SK-N-SH treated with all-trans-retinoic acid at 6 μM for 48 hours (cell line): ENCODE results near the gene SH3BP4.

Experiments
- ATAC-seq: fragments of 200-7000 bp; cut with Tn5 transposase; 3 replicates; pipeline ENCODE4 v1.9.1; 2020; ENCODE audit warnings: mild to moderate bottlenecking, moderate library complexity
- ARNTL ChIP-seq: fragments of 450-650 bp; formaldehyde crosslinking; IDR thresholded peaks from 2 replicates; pipeline ENCODE4 v1.5.0; 2020; ENCODE audit warnings: low read depth, mild to moderate bottlenecking, moderate library complexity, borderline replicate concordance
- BACH2 ChIP-seq: fragments of 250-450 bp; sonication (Bioruptor Pico); IDR thresholded peaks from 2 replicates; pipeline ENCODE4 v1.9.0; 2021; ENCODE audit warnings: mild to moderate bottlenecking, borderline replicate concordance
- CREB5 ChIP-seq: fragments of 250-450 bp; sonication (Bioruptor Pico); IDR thresholded peaks from 2 replicates; pipeline ENCODE4 v1.5.1; 2020; ENCODE audit warnings: low read depth, mild to moderate bottlenecking, moderate library complexity
- CSDC2 ChIP-seq: fragments of 250-450 bp; sonication (Bioruptor Pico); IDR thresholded peaks from 2 replicates; pipeline ENCODE4 v1.5.0; 2020; ENCODE audit warnings: mild to moderate bottlenecking, moderate library complexity
- CSRNP3 ChIP-seq: fragments of 250-450 bp; sonication (Bioruptor Pico); IDR thresholded peaks from 2 replicates; pipeline ENCODE4 v1.5.1; 2021; ENCODE audit warnings: mild to moderate bottlenecking, moderate library complexity
- ESRRG ChIP-seq: fragments of 250-450 bp; sonication (Bioruptor Pico); IDR thresholded peaks from 2 replicates; pipeline ENCODE4 v1.6.1; 2021; ENCODE audit warnings: mild to moderate bottlenecking
- GLIS3 ChIP-seq: fragments of 250-450 bp; sonication (Bioruptor Pico); IDR thresholded peaks from 2 replicates; pipeline ENCODE4 v1.5.0; 2020; ENCODE audit warnings: mild to moderate bottlenecking, moderate library complexity
- ISL1 ChIP-seq: fragments of 250-450 bp; sonication (Bioruptor Pico); IDR thresholded peaks from 2 replicates; pipeline ENCODE4 v2.1.2; 2022; ENCODE audit warnings: mild to moderate bottlenecking, moderate library complexity
- OSR1 ChIP-seq: fragments of 250-450 bp; sonication (Bioruptor Pico); IDR thresholded peaks from 2 replicates; pipeline ENCODE4 v1.8.0; 2022; ENCODE audit warnings: moderate library complexity, mild to moderate bottlenecking, inconsistent platforms
- PATZ1 ChIP-seq: fragments of 250-450 bp; sonication (Bioruptor Pico); IDR thresholded peaks from 2 replicates; pipeline ENCODE4 v1.8.0; 2020; ENCODE audit warnings: mild to moderate bottlenecking, moderate library complexity, borderline replicate concordance
- POU6F1 ChIP-seq: fragments of 250-450 bp; sonication (Bioruptor Pico); IDR thresholded peaks from 2 replicates; pipeline ENCODE4 v1.8.0; 2021; ENCODE audit warnings: low read depth, mild to moderate bottlenecking, moderate library complexity, borderline replicate concordance
- PPARA ChIP-seq: fragments of 250-450 bp; sonication (Bioruptor Pico); IDR thresholded peaks from 2 replicates; pipeline ENCODE4 v1.5.0; 2020; ENCODE audit warnings: mild to moderate bottlenecking, borderline replicate concordance
- RARB ChIP-seq: fragments of 250-450 bp; sonication (Bioruptor Pico); IDR thresholded peaks from 2 replicates; pipeline ENCODE4 v1.8.0; 2021; ENCODE audit warnings: mild to moderate bottlenecking, moderate library complexity
- SNAI2 ChIP-seq: fragments of 250-450 bp; sonication (Bioruptor Pico); IDR thresholded peaks from 2 replicates; pipeline ENCODE4 v1.5.0; 2020; ENCODE audit warnings: mild to moderate bottlenecking, moderate library complexity
- TCF4 ChIP-seq: fragments of 250-450 bp; sonication (Bioruptor Pico); IDR thresholded peaks from 2 replicates; pipeline ENCODE4 v1.8.0; 2021; ENCODE audit warnings: mild to moderate bottlenecking, moderate library complexity, borderline replicate concordance
- TOX ChIP-seq: fragments of 250-450 bp; sonication (Bioruptor Pico); IDR thresholded peaks from 2 replicates; pipeline ENCODE4 v1.8.0; 2021; ENCODE audit warnings: mild to moderate bottlenecking, moderate library complexity, borderline replicate concordance
- TSHZ2 ChIP-seq: fragments of 250-450 bp; sonication (Bioruptor Pico); IDR thresholded peaks from 2 replicates; pipeline ENCODE4 v1.5.0; 2020; ENCODE audit warnings: mild to moderate bottlenecking, moderate library complexity
- ZC3H10 ChIP-seq: fragments of 250-450 bp; sonication (Bioruptor Pico); IDR thresholded peaks from 2 replicates; pipeline ENCODE4 v1.5.1; 2021; ENCODE audit warnings: mild to moderate bottlenecking, moderate library complexity
- ZFP3 ChIP-seq: fragments of 250-450 bp; sonication (Bioruptor Pico); IDR thresholded peaks from 2 replicates; pipeline ENCODE4 v1.5.0; 2020; ENCODE audit warnings: mild to moderate bottlenecking, moderate library complexity
- ZFP30 ChIP-seq: fragments of 450-650 bp; formaldehyde crosslinking; IDR thresholded peaks from 2 replicates; pipeline ENCODE4 v1.5.0; 2022; ENCODE audit warnings: mild to moderate bottlenecking, moderate library complexity
- ZNF565 ChIP-seq: fragments of 450-650 bp; formaldehyde crosslinking; conservative IDR thresholded peaks from 2 replicates; pipeline ENCODE4 v1.5.0; 2020; ENCODE audit warnings: low read depth, mild to moderate bottlenecking, moderate library complexity
- ZNF70 ChIP-seq: fragments of 450-650 bp; formaldehyde crosslinking; IDR thresholded peaks from 2 replicates; pipeline ENCODE4 v1.5.0; 2020; ENCODE audit warnings: mild to moderate bottlenecking, moderate library complexity
- ZNF8 ChIP-seq: fragments of 450-650 bp; formaldehyde crosslinking; IDR thresholded peaks from 2 replicates; pipeline ENCODE4 v1.5.0; 2020; ENCODE audit warnings: mild to moderate bottlenecking, moderate library complexity

The SH3BP4 gene

GRCh38 chr2:235010117-235010714 is 58.4 kb downstream of the SH3BP4 start:
- TF ChIP-seq TCF4 (CRISPR knock-in tag) = no peak
- TF ChIP-seq CREB5 (CRISPR knock-in tag) = no peak
- no peak for TF ChIP-seq ZFP3
- no peak for TF ChIP-seq ZNF70 (CRISPR knock-in tag)
- no peak for TF ChIP-seq ZNF565 (CRISPR knock-in tag)
- TF ChIP-seq OSR1 = no peak
- no peak for ATAC-seq

- ATAC-seq = no peak
- no peak for TF ChIP-seq CREB5 (CRISPR knock-in tag)
- no peak for TF ChIP-seq PPARA
- no peak for TF ChIP-seq SNAI2 (CRISPR knock-in tag)
- TF ChIP-seq OSR1 = no peak
- no peak for TF ChIP-seq ISL1 (CRISPR knock-in tag)
- TF ChIP-seq RARB (CRISPR knock-in tag) = no peak
- no peak for TF ChIP-seq ZFP30
- TF ChIP-seq BACH2 (CRISPR knock-in tag) = no peak
- TF ChIP-seq CSRNP3 (CRISPR knock-in tag) = no peak
- no peak for TF ChIP-seq GLIS3
- TF ChIP-seq PATZ1 = no peak
- no peak for TF ChIP-seq ZNF8 (CRISPR knock-in tag)
- no peak for TF ChIP-seq TOX (CRISPR knock-in tag)
- TF ChIP-seq POU6F1 (CRISPR knock-in tag) = no peak
- no peak for TF ChIP-seq CSDC2 (CRISPR knock-in tag)
- no peak for TF ChIP-seq ESRRG (CRISPR knock-in tag)
- no peak for TF ChIP-seq TSHZ2 (CRISPR knock-in tag)
- no peak for TF ChIP-seq ZNF70 (CRISPR knock-in tag)
- TF ChIP-seq ZC3H10 = no peak
- no peak for TF ChIP-seq ARNTL (CRISPR knock-in tag)
These were observed 59.8 kb downstream of the SH3BP4 start for GRCh38 chr2:235011607-235011928.
